ENCODE measurements around the gene SAP30BP. TPM values are rescaled to one million over a fixed set of nuclear protein-coding genes. Genes with fewer than 3 reads are reported as not detected.

The SAP30BP gene
- total RNA-seq, 1 donor from 2014 or later: 107 TPM

DNA sequence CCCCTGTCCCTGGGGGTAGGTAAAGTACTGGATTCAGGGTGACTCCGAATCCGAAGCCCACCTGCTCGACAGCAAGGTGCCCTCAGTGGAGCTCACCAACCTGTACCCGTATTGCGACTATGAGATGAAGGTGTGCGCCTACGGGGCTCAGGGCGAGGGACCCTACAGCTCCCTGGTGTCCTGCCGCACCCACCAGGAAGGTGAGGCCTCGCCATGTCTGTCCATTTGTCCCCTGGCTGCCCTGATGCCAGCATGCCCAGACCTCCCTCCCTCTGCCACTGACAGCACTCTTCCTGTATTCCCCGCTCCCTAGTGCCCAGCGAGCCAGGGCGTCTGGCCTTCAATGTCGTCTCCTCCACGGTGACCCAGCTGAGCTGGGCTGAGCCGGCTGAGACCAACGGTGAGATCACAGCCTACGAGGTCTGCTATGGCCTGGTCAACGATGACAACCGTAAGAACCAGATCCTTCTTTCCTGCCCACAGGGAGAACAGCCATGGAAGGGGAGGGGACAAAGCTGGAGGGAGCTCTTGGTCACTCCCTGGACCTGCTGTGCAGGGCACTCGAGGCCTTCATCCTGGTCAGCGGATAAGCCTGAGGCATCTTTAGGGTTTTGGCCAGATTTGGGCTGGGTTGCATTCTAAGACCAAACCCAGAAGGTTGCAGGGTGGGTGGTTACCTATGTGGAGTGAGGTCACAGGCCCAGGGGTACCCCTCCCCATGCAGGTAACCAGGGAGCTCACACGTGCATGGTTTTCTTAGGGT, 83.7 kb downstream of the SAP30BP start:
- no peak for DNase-seq (ENCODE audit: low spot score)
- intact Hi-C loops (cut with DNase I): no loop called here
- no peak for ATAC-seq

DNA sequence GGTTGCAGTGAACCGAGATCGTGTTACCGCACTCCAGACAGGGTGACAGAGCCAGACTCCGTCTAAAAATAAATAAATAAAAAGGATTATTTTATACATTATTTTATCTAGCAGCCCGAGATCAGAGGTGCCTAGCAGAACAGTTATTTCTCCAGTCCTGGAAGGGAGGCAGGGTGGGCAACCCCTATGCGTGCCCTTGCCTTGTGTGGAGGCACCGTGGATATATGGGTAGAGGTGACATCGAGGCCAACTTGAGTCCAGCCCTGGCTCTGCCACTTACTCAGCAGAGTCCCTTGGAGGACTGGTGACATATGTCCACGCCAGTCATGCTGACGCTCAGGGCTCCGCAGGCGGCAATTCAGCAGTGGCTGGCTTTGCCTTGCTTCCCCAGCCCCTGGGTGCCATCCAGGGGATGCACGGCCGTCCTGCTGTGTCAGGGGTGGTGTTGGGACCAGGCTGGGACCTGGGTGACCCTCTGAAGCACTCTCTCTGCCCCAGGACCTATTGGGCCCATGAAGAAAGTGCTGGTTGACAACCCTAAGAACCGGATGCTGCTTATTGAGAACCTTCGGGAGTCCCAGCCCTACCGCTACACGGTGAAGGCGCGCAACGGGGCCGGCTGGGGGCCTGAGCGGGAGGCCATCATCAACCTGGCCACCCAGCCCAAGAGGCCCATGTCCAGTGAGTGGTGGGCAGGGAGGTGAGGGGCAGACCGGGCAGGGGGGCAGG, 84.7 kb downstream of the SAP30BP start:
- DNase-seq (ENCODE audit: low spot score) (no peak), ATAC-seq (no peak)
- intact Hi-C loops (cut with DNase I): no loop called here

DNA sequence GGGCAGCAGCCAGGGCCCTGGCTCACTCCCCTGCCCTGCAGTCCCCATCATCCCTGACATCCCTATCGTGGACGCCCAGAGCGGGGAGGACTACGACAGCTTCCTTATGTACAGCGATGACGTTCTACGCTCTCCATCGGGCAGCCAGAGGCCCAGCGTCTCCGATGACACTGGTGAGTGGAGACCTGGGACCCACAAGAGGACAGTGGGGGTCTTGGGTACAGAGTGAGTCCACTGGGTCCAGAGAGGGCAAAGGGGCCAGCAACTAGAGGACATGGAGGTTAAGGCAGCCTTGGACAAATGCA, 85.2 kb downstream of the SAP30BP start:
- intact Hi-C loops (cut with DNase I): no loop called here
- DNase-seq (ENCODE audit: low spot score) (no peak), ATAC-seq (no peak)

DNA sequence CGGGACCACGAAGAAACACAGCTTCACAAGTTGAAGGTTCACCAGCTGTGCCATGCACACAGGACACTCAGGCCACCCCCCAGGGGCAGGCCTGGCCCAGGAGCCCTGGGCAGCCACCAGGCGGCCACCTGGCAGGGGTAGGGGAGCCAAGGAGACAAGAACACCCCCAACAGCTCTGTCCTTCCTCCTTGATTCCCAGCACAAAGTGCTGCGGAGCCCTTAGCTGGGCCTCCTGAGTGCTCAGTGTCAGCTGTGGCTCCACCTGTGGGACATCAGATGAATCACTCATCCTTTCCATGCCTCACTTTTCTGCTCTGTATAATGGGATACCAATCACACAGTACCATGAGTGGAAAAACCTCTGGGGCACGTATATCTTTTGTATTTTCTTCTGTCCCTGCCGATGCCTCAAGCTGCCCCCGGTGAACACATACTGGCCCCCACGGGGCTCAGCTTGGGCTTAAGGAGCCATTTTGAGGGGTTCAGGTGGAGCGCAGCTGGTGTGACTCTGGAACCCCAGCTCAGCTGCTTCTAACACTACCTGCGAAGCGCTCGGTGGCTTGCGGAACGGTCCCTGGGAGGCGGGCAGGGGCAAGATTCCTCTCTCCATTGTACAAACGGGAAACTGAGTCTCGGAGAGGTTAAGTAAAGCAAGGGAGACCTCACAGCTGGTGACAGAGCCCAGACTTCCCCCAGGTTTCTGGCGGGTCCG, 85.8 kb downstream of the SAP30BP start:
- no peak for ATAC-seq
- no peak for DNase-seq (ENCODE audit: low spot score)
- intact Hi-C loops (cut with DNase I): no loop called here

GRCh38 chr17:75753514-75754377, 86.6 kb downstream of the SAP30BP start:
- intact Hi-C loops (cut with DNase I): no loop called here
- ATAC-seq: peak; percentile 33
- DNase-seq (ENCODE audit: low spot score): peak; percentile 85

GRCh38 chr17:75754378-75755204, 87.5 kb downstream of the SAP30BP start:
- intact Hi-C loops (cut with DNase I): no loop called here
- DNase-seq (ENCODE audit: low spot score) (no peak), ATAC-seq (peak; percentile 3)

DNA sequence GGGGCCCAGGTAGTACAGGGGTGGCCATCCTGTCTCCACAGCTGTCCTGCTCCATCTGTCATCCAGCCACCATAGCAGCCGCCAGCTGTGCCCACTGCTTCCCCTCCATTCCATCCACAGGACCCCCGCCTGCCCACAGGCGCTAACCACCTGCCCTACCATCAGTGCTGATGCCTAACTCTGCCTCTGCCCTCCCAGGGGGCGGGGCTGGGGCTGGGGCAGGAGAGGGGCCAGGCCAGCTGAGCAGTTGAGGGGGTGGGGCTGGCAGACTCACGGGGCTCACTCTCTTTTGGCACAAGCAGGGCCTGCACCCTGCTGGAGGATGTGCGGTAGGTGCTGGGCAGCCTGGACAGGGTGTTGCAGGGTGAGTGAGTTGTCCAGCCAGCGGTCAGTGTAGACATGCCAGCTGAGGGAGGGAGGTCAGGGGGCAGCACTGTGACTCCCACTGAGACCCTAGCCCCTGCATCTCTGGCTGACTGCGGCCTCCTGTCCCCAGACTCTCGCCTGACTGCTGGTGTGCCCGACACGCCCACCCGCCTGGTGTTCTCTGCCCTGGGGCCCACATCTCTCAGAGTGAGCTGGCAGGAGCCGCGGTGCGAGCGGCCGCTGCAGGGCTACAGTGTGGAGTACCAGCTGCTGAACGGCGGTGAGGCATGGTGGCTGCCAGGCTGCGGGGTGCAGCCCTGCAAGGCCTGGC, 88.2 kb downstream of the SAP30BP start:
- intact Hi-C loops (cut with DNase I): no loop called here
- DNase-seq (ENCODE audit: low spot score): peak; percentile 60
- peak; percentile 0 for ATAC-seq

DNA sequence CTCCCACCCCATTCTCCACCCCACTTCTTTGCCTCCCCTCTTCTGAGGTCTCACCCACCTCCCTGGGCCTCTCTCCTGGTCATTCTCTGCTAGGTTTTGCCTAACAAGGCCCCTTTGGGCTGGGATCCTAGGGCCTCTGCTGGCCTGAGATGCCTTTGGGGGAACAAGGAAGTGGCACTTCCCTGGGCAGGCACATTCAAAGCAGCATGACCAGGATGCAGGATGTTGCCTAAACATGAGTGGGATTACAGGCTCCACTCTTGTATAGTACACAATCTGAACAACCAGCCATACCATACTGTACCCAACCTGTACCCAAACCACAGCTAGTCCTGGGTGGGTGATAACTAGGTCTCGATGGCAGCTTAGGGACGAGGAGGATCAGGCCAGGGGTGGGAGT, 88.9 kb downstream of the SAP30BP start:
- no peak for DNase-seq (ENCODE audit: low spot score)
- ATAC-seq: no peak
- intact Hi-C loops (cut with DNase I): no loop called here

DNA sequence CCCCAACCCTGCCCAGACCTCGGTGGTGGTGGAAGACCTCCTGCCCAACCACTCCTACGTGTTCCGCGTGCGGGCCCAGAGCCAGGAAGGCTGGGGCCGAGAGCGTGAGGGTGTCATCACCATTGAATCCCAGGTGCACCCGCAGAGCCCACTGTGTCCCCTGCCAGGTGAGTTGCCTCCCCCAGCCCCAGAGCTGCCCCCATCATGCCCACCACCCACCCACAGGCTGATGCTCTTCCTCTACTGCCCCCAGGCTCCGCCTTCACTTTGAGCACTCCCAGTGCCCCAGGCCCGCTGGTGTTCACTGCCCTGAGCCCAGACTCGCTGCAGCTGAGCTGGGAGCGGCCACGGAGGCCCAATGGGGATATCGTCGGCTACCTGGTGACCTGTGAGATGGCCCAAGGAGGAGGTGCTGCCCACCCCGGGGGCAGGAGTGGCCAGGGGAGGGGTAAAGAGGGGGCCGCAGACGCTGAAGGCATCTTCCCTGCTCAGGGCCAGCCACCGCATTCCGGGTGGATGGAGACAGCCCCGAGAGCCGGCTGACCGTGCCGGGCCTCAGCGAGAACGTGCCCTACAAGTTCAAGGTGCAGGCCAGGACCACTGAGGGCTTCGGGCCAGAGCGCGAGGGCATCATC, 89.4 kb downstream of the SAP30BP start:
- DNase-seq (ENCODE audit: low spot score): no peak
- intact Hi-C loops (cut with DNase I): no loop called here
- no peak for ATAC-seq

DNA sequence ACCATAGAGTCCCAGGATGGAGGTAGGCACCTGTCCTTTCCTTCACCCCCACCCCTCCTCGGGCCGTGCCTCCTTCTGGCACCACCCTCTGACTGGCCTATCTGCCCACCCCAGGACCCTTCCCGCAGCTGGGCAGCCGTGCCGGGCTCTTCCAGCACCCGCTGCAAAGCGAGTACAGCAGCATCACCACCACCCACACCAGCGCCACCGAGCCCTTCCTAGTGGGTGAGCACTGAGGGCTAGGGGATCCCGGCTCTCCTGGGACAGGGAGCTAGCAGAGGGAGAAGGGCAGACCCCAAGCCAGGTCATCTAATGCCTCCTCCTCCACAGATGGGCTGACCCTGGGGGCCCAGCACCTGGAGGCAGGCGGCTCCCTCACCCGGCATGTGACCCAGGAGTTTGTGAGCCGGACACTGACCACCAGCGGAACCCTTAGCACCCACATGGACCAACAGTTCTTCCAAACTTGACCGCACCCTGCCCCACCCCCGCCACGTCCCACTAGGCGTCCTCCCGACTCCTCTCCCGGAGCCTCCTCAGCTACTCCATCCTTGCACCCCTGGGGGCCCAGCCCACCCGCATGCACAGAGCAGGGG, 90.0 kb downstream of the SAP30BP start:
- DNase-seq (ENCODE audit: low spot score) (no peak), ATAC-seq (no peak)
- intact Hi-C loops (cut with DNase I): no loop called here

Other genes with a start within 250 kb of the SAP30BP start
- 86.8 TPM for gene TMEM94, start 210.7 kb upstream of the SAP30BP start, total RNA-seq
- 127 TPM for gene CASKIN2, start 151.8 kb upstream of the SAP30BP start, total RNA-seq
- 26.1 TPM for gene TSEN54, start 150.8 kb upstream of the SAP30BP start, total RNA-seq
- 11.0 TPM for gene LLGL2, start 141.6 kb upstream of the SAP30BP start, total RNA-seq
- gene MYO15B, start 79.5 kb upstream of the SAP30BP start, total RNA-seq: 336 TPM
- 12.5 TPM for gene SMIM5, start 33.9 kb upstream of the SAP30BP start, total RNA-seq
- 35.2 TPM for gene RECQL5, start 184 bp upstream of the SAP30BP start, total RNA-seq
- 469 TPM for gene ITGB4, start 54.1 kb downstream of the SAP30BP start, total RNA-seq
- 23.7 TPM for gene GALK1, start 97.9 kb downstream of the SAP30BP start, total RNA-seq
- 41.4 TPM for gene UNK, start 117.5 kb downstream of the SAP30BP start, total RNA-seq
- 30.9 TPM for gene UNC13D, start 177.1 kb downstream of the SAP30BP start, total RNA-seq
- gene WBP2, start 188.0 kb downstream of the SAP30BP start, total RNA-seq: 156 TPM
- gene TRIM47, start 211.2 kb downstream of the SAP30BP start, total RNA-seq: 50.7 TPM
- gene TRIM65, start 229.6 kb downstream of the SAP30BP start, total RNA-seq: 24.7 TPM
- gene MRPL38, start 237.5 kb downstream of the SAP30BP start, total RNA-seq: 73.6 TPM

Data from sciatic nerve (tissue), 2 donors.